HFF-Myc (cell line): ENCODE results near the gene TBXA2R.
A peak's percentile ranks its signal among the peaks of the same experiment; 100 is the strongest.

Source experiments
- DNase-seq: peaks from one replicate; pipeline ENCODE4 v3.0.0-alpha.2; 2011; ENCODE audit warnings: low read depth; ENCODE audit errors: extremely low read depth
- H3K4me3 ChIP-seq: replicated peaks from 2 replicates; pipeline ENCODE4 v1.5.1; 2011; ENCODE audit warnings: low read depth, mild to moderate bottlenecking, control low read depth, low read length
- CTCF ChIP-seq: IDR thresholded peaks from 2 replicates; pipeline ENCODE4 v1.5.1; 2012; ENCODE audit warnings: mild to moderate bottlenecking, low read depth, low read length, control low read depth; ENCODE audit errors: missing control alignments

Gene TBXA2R

GRCh38 chr19:3625996-3626472 is 19.4 kb upstream of the TBXA2R start:
- DNase-seq: no peak
- no peak for TF ChIP-seq CTCF
- peak overlapping the region; percentile 92 for H3K4me3 ChIP-seq

DNA sequence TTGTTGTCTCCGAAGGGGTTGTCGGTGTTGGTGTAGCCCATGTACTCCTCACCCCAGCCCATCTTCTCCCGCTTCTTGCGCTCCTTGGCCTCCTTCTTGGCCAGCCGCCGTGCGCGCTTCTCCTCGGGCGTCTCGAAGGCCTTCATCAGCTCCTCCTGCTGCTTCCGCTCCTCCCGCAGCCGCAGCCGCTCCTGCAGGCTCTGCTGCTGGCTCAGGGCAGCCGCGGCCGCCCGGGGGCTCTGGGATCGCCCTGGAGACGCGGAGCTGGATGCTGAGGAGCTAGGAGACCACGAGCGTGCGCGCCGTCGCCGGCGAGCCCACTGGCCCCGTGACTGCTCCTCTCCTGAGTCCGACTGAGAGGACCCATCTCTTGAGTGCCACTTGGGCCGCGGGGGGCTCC is 17.0 kb upstream of the TBXA2R start:
- H3K4me3 ChIP-seq: no peak overlapping the region
- no peak for TF ChIP-seq CTCF
- DNase-seq: no peak

GRCh38 chr19:3622224-3622623 is 15.5 kb upstream of the TBXA2R start:
- no peak for TF ChIP-seq CTCF
- H3K4me3 ChIP-seq: no peak overlapping the region
- no peak for DNase-seq

DNA sequence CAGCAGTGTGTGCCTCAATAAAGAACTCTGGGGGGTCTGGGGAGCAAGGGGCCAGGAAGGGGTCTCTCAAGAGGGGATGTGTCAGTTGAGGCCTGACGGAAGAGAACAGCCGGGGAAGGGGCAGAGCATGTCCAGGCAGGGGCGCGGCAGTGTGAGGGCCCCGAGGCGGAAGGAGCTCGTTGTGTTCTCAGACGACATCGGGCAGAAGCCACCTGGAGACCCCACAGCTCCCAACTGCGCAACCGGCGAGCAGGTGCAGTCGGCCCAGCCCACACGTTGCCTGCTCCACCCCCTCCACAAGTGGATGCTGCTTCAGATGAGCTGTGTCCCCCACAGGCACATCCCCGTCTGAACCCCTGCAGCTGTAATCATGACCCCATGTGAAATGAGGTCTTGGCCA is 15.0 kb upstream of the TBXA2R start:
- TF ChIP-seq CTCF: no peak
- DNase-seq: no peak
- H3K4me3 ChIP-seq: no peak overlapping the region

GRCh38 chr19:3620817-3621547 is 14.3 kb upstream of the TBXA2R start:
- H3K4me3 ChIP-seq: no peak overlapping the region
- no peak for DNase-seq
- TF ChIP-seq CTCF: no peak

GRCh38 chr19:3620145-3620816 is 13.6 kb upstream of the TBXA2R start:
- DNase-seq: no peak
- no peak for TF ChIP-seq CTCF
- H3K4me3 ChIP-seq: no peak overlapping the region
